Measurements from ENCODE around the gene AHSA1.

AHSA1 gene

GRCh38 chr14:77508876-77509275 is 51.0 kb downstream of the AHSA1 start:
- DNase-seq (ENCODE audit: low read depth in 2 of 2): no peak

GRCh38 chr14:77509366-77509765 is 51.5 kb downstream of the AHSA1 start:
- DNase-seq (ENCODE audit: low read depth in 2 of 2): no peak

DNA sequence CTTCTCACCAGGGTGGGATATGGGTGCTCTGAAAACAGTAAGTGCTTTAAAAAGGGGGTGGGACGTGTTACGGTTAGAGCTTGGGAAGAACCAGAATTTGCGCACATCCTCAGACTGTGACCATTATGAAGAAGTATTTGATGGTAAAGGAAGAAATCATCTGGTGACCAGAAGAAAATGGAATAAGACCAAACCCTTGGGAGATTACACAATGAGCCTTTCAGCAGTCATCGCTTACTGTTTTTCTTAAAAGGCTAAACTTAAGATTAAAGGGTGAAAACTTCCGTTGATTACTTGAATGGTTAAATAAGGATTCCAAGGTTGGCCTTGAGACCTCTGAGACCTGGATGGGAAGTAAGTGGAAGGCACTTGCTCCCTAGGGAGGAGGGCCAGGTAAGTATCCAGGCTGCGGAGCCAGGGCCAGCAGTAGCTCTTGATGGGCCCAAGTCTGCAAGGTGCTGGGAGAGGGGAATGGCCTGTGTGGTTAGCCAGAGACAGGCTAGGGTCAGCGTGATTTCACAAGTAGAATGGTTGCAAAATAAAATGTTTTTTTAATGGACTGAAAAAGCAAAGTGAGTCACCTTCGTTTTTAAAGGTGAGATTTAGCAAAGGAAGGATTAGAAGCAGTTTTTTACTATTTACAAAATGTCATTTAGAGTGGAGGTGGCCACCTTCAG is 53.7 kb downstream of the AHSA1 start:
- DNase-seq (ENCODE audit: low read depth in 2 of 2): no peak

DNA sequence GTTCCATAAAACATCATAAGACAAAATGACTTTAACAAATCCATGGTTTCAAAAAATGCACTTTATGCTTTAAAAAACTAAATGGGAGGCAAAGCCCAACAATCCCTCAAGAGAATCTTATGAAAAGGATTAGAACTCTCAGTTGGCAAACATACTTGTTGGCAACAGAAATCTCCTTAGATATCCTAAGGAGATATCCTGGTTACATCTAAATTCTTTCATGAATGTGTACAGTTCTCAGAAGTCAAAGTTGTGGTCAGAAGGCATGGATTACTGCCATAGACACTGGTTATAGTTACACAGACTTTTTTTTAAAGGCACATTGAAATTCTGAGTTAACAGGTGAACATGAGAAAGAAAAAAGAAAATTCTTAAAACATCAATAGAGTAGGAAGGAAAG is 58.2 kb downstream of the AHSA1 start:
- DNase-seq (ENCODE audit: low read depth in 2 of 2): no peak

Measured in activated CD4-positive, alpha-beta T cell treated with anti-CD3 and anti-CD28 coated beads for 24 hours (primary cell).